Endothelial cell of umbilical vein (primary cell): Measurements from ENCODE around the gene PCDH9. TPM values are rescaled to one million over a fixed set of nuclear protein-coding genes. Genes with fewer than 3 reads are reported as not detected.

Experiments
- BruUV-seq: library from RNA; stranded (reverse); fragments of 400-500 nt; replicated peaks from 2 replicates; lab custom pipeline; 2021; lab: Mats Ljungman, UMichigan
- CTCF ChIA-PET: fragments of 300-600, 350-600 bp; sonication (Branson Sonifier 250); formaldehyde crosslinking; loops from one replicate; lab custom pipeline; 2021; ENCODE audit warnings: antibody characterized with exemption, inconsistent platforms; lab: Charles Lee
- POLR2A ChIA-PET: fragments of 300-600, 350-600 bp; sonication (Branson Sonifier 250); formaldehyde crosslinking; loops from one replicate; lab custom pipeline; 2021; ENCODE audit warnings: antibody characterized with exemption, inconsistent platforms; lab: Charles Lee
- DNase-seq: peaks from one replicate; pipeline ENCODE4 v3.0.0-alpha.2; 2011; ENCODE audit warnings: low read depth, low spot score
- FAIRE-seq: peaks from 2 replicates; lab custom pipeline; 2011; peaks lifted over from hg19 to GRCh38; lab: Jason Lieb, UNC
- H2AFZ ChIP-seq: 2 replicates; pipeline ENCODE4 v1.6.0; 2012; ENCODE audit warnings: low read depth, low read length, control low read depth, inconsistent platforms
- H3K27ac ChIP-seq: 2 replicates; pipeline ENCODE4 v1.5.1; 2011; ENCODE audit warnings: low read depth, mild to moderate bottlenecking, control low read depth, low read length, moderate library complexity; ENCODE audit not compliant: insufficient read depth
- H3K27me3 ChIP-seq, 2 experiments: 2 replicates each; pipeline versions ENCODE4 v1.6.0 to v1.6.1; 2011; ENCODE audit warnings: low read length in 2 of 2, mixed read lengths in 1 of 2; ENCODE audit not compliant: control insufficient read depth in 2 of 2, insufficient read depth in 2 of 2
- H3K36me3 ChIP-seq, 2 experiments: 2 replicates in 1 of 2; 3 replicates in 1 of 2; pipeline ENCODE4 v1.5.1; 2011; ENCODE audit warnings: low read length in 2 of 2, mild to moderate bottlenecking in 1 of 2, moderate library complexity in 1 of 2; ENCODE audit not compliant: control insufficient read depth in 2 of 2, insufficient read depth in 2 of 2; ENCODE audit errors: extremely low read depth in 1 of 2
- H3K4me1 ChIP-seq: 3 replicates; pipeline ENCODE4 v1.5.1; 2011; ENCODE audit warnings: mild to moderate bottlenecking, low read length; ENCODE audit not compliant: control insufficient read depth, insufficient read depth; ENCODE audit errors: extremely low read depth
- H3K4me2 ChIP-seq: 2 replicates; pipeline ENCODE4 v1.6.1; 2011; ENCODE audit warnings: low read length, control low read depth, mixed read lengths; ENCODE audit not compliant: insufficient read depth
- H3K4me3 ChIP-seq, 3 experiments: fragments of 200-600 bp in 1 of 3; sonication (generic), shearing (Covaris generic) in 1 of 3; replicated peaks in 1 of 3; 2 replicates each; pipeline ENCODE4 v1.5.1; 2011 to 2016; ENCODE audit warnings: control low read depth in 3 of 3, low read length in 3 of 3, mild to moderate bottlenecking in 2 of 3, inconsistent platforms in 1 of 3, low read depth in 1 of 3, moderate library complexity in 1 of 3; ENCODE audit not compliant: insufficient read depth in 1 of 3
- H3K79me2 ChIP-seq: 2 replicates; pipeline ENCODE4 v1.6.0; 2012; ENCODE audit warnings: low read length, inconsistent platforms; ENCODE audit not compliant: control insufficient read depth, insufficient read depth
- H3K9ac ChIP-seq: replicated peaks from 2 replicates; pipeline ENCODE3; 2011; ENCODE audit warnings: low read length, control low read depth; ENCODE audit not compliant: insufficient read depth; ENCODE audit errors: extremely low read depth
- H3K9me1 ChIP-seq: replicated peaks from 3 replicates; pipeline ENCODE4 v1.6.0; 2011; ENCODE audit warnings: mild to moderate bottlenecking, low read length; ENCODE audit not compliant: control insufficient read depth, insufficient read depth; ENCODE audit errors: extremely low read depth
- H3K9me3 ChIP-seq: replicated peaks from 2 replicates; pipeline ENCODE4 v1.5.1; 2012; ENCODE audit warnings: low read length, inconsistent platforms; ENCODE audit not compliant: control insufficient read depth, insufficient read depth
- H4K20me1 ChIP-seq: replicated peaks from 2 replicates; pipeline ENCODE3; 2011; ENCODE audit warnings: mild to moderate bottlenecking, low read length; ENCODE audit not compliant: control insufficient read depth, insufficient read depth; ENCODE audit errors: extremely low read depth
- EZH2 ChIP-seq: IDR thresholded peaks from 2 replicates; pipeline ENCODE4 v1.6.1; 2012; ENCODE audit warnings: borderline replicate concordance, low read depth, mild to moderate bottlenecking, moderate library complexity, low read length, inconsistent platforms; ENCODE audit not compliant: severe bottlenecking
- FOS ChIP-seq: IDR thresholded peaks from 2 replicates; pipeline ENCODE4 v1.6.1; 2011; ENCODE audit warnings: mild to moderate bottlenecking, low read length, moderate library complexity, borderline replicate concordance; ENCODE audit not compliant: insufficient read depth
- GATA2 ChIP-seq: IDR thresholded peaks from 2 replicates; pipeline ENCODE4 v1.7.0; 2011; ENCODE audit warnings: low read depth, mild to moderate bottlenecking, moderate library complexity, mixed read lengths, low read length; ENCODE audit not compliant: insufficient read length, insufficient read depth
- MYC ChIP-seq: IDR thresholded peaks from one replicate; pipeline ENCODE4 v1.6.1; 2011; ENCODE audit warnings: mild to moderate bottlenecking, low read depth, low read length
- POLR2A ChIP-seq: IDR thresholded peaks from 2 replicates; pipeline ENCODE4 v1.6.1; 2012; ENCODE audit warnings: low read depth, mild to moderate bottlenecking, control low read depth, low read length
- POLR2AphosphoS5 ChIP-seq: IDR thresholded peaks from 2 replicates; pipeline ENCODE4 v1.6.1; 2012; ENCODE audit warnings: low read depth, mild to moderate bottlenecking, control low read depth, low read length, moderate library complexity; ENCODE audit not compliant: insufficient read depth
- dilution Hi-C: fragments of 300-500 bp; cut with MboI; formaldehyde crosslinking; loops from one replicate; pipeline ENCODE4 v1.15.0; 2019; ENCODE audit warnings: low sequenced_read_pairs; ENCODE audit not compliant: extremely low pct_ligation_motif_present
- intact Hi-C: fragments of 100-400 bp; cut with micrococcal nuclease; formaldehyde crosslinking; loops from one replicate; pipeline ENCODE4 v1.10.0; 2022
- polyA plus RNA-seq, 4 experiments: library from polyadenylated mRNA; depleted of rRNA in 3 of 4; stranded (reverse) in 3 of 4; unstranded in 1 of 4; fragments of >200 nt; gene quantifications; 2 replicates each; pipeline versions ENCODE4 v1.2.1 to v1.2.3, GENCODE V29; 2011 to 2012; ENCODE audit warnings: missing spikeins in 1 of 4
- total RNA-seq: library from RNA; stranded (reverse); gene quantifications from 2 replicates; pipeline ENCODE4 v1.2.3, GENCODE V29; 2021
- TF ChIP-seq, protein P1 (sequence below): IDR thresholded peaks from 2 replicates; pipeline ENCODE4 v1.6.1; 2011; ENCODE audit not compliant: insufficient read depth, insufficient read length
- TF ChIP-seq, protein P2 (sequence below), 2 donors: IDR thresholded peaks; 1 replicate in 1 of 2; 2 replicates in 1 of 2; pipeline ENCODE4 v1.5.1; 2011; ENCODE audit warnings: low read length in 2 of 2, mild to moderate bottlenecking in 2 of 2, moderate library complexity in 2 of 2, control low read depth in 1 of 2, inconsistent platforms in 1 of 2, low read depth in 1 of 2; ENCODE audit not compliant: insufficient read depth in 1 of 2; ENCODE audit errors: extremely low read depth in 1 of 2

Gene PCDH9
- total and polyA plus RNA-seq, 2 donors (not counting 3 experiments of a cell fraction or from before 2014, with no cell fraction given) = 1.1 to 5.2 TPM

DNA sequence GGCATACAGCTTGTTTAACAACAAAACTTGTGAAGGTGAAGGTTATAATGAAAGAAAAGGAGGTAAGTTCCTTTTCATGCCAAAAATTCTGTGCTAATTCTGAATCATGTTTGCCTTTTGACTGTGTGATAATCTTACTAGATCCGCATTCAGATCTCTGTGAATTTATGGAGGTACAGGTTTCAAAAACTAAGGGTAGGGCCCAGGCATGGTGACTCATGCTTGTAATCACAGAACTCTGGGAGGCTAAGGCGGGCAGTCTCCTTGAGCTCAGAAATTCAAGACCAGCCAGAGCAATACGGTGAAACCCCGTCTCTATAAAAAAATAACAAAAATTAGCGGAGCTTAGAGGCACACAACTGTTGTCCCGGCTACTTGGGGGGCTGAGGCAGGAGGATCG, 45.9 kb downstream of the PCDH9 start:
- Histone ChIP-seq H3K4me2 (no peak overlapping the region), H3K9me1 (no peaks in the 10 kb centered on the region), H3K9me3 (no peaks in the 10 kb centered on the region), H3K79me2 (no peaks in the 10 kb centered on the region), H4K20me1 (no peaks in the 10 kb centered on the region), H3K27me3 (no peaks in the 10 kb centered on the region), H3K4me1 (peaks cover 3% of the 10 kb centered on the region), H2AFZ (no peak overlapping the region), H3K27ac (no peak overlapping the region), H3K36me3 (no peaks in the 10 kb centered on the region), H3K4me3 (no peak overlapping the region), H3K9ac (no peak overlapping the region)
- dilution Hi-C loops = no loop called here
- POLR2A ChIA-PET = no interaction called here
- CTCF ChIA-PET = no interaction called here
- BruUV-seq = no TSS peak
- TF ChIP-seq MYC (no peak), GATA2 (no peak), EZH2 (no peak), FOS (no peak), POLR2A (no peak), POLR2AphosphoS5 (no peak)
- TF ChIP-seq, protein P1, sequence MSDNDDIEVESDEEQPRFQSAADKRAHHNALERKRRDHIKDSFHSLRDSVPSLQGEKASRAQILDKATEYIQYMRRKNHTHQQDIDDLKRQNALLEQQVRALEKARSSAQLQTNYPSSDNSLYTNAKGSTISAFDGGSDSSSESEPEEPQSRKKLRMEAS = no peak
- TF ChIP-seq, protein P2, sequence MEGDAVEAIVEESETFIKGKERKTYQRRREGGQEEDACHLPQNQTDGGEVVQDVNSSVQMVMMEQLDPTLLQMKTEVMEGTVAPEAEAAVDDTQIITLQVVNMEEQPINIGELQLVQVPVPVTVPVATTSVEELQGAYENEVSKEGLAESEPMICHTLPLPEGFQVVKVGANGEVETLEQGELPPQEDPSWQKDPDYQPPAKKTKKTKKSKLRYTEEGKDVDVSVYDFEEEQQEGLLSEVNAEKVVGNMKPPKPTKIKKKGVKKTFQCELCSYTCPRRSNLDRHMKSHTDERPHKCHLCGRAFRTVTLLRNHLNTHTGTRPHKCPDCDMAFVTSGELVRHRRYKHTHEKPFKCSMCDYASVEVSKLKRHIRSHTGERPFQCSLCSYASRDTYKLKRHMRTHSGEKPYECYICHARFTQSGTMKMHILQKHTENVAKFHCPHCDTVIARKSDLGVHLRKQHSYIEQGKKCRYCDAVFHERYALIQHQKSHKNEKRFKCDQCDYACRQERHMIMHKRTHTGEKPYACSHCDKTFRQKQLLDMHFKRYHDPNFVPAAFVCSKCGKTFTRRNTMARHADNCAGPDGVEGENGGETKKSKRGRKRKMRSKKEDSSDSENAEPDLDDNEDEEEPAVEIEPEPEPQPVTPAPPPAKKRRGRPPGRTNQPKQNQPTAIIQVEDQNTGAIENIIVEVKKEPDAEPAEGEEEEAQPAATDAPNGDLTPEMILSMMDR (IDR thresholded peaks at IDR 0.05; ENCODE audit: extremely low read depth in 1 of 2, insufficient read depth in 1 of 2, low read depth in 1 of 2, low read length in 2 of 2) = no peak
- DNase-seq (no peak), FAIRE-seq (no peak)
- intact Hi-C loops = no loop called here
